Breast epithelium (tissue), 4 donors: ENCODE results near the gene KIF6. TPM values are rescaled to one million over a fixed set of nuclear protein-coding genes. Genes with fewer than 3 reads are reported as not detected.

Experiments
- DNase-seq, 2 donors: peaks; one replicate each; pipeline ENCODE4 v3.0.0-alpha.2; 2019; ENCODE audit warnings: low spot score in 2 of 2
- H3K27ac ChIP-seq, 2 donors: fragments of 200-600 bp; sonication (generic) in 1 of 2; one replicate each; pipeline ENCODE4 v1.5.1; 2016 to 2019; ENCODE audit warnings: mild to moderate bottlenecking in 1 of 2
- H3K27me3 ChIP-seq, 2 donors: fragments of 200-600 bp; sonication (generic) in 1 of 2; one replicate each; pipeline versions ENCODE4 v1.5.1 to v1.6.0; 2017 to 2019; ENCODE audit warnings: control low read depth in 1 of 2, mild to moderate bottlenecking in 1 of 2
- H3K36me3 ChIP-seq: fragments of 200-600 bp; one replicate; pipeline ENCODE4 v1.5.1; 2019
- H3K4me1 ChIP-seq, 2 donors: fragments of 200-600 bp; sonication (generic); one replicate each; pipeline ENCODE4 v1.5.1; 2016 to 2019; ENCODE audit warnings: control low read depth in 1 of 2
- H3K4me3 ChIP-seq, 3 donors: fragments of 200-600 bp; sonication (generic); 1 replicate in 2 of 3; 2 replicates in 1 of 3; pipeline ENCODE4 v1.5.1; 2016 to 2019; ENCODE audit warnings: mild to moderate bottlenecking in 3 of 3, moderate library complexity in 2 of 3
- H3K9me3 ChIP-seq, 2 donors: fragments of 200-600 bp; sonication (generic) in 1 of 2; one replicate each; pipeline ENCODE4 v1.5.1; 2016 to 2019; ENCODE audit warnings: control low read depth in 1 of 2
- CTCF ChIP-seq, 3 donors: fragments of 450-650 bp; IDR thresholded peaks; one replicate each; pipeline ENCODE4 v1.5.1; 2016 to 2017; ENCODE audit warnings: antibody characterized with exemption in 3 of 3, mild to moderate bottlenecking in 3 of 3, moderate library complexity in 3 of 3
- POLR2A ChIP-seq: fragments of 450-650 bp; IDR thresholded peaks from one replicate; pipeline ENCODE4 v1.6.1; 2016; ENCODE audit warnings: antibody characterized with exemption, mild to moderate bottlenecking, moderate library complexity
- POLR2AphosphoS5 ChIP-seq, 3 donors: sonication (generic); formaldehyde crosslinking; IDR thresholded peaks; one replicate each; pipeline ENCODE4 v1.6.1; 2017; ENCODE audit warnings: antibody characterized with exemption in 3 of 3
- intact Hi-C: fragments of 100-400 bp; cut with DNase I; formaldehyde crosslinking; loops from one replicate; pipeline ENCODE4 v1.15.1; 2023; ENCODE audit warnings: low total_unique reads
- total RNA-seq, 3 donors: library from RNA; depleted of rRNA; stranded (reverse); fragments of >200 nt; gene quantifications; one replicate each; pipeline ENCODE4 v1.1.0, GENCODE V29; 2016

Gene KIF6
- total RNA-seq, 3 donors from 2014 or later, result under 0.01 to 0.80 (median 0.15) TPM

- no peaks in the 10 kb centered on the region for H3K36me3 ChIP-seq
- intact Hi-C loops, result no loop called here
- H3K4me3 ChIP-seq, result no peak overlapping the region
Observed at GRCh38 chr6:39466631-39467030, 258.6 kb downstream of the KIF6 start.

GRCh38 chr6:39465539-39465938, 259.7 kb downstream of the KIF6 start:
- Histone ChIP-seq H3K4me1 (no peaks in the 10 kb centered on the region), H3K9me3 (peaks cover 0 to 10% of the 10 kb centered on the region in 2 donors), H3K27me3 (no peaks in the 10 kb centered on the region), H3K36me3 (no peaks in the 10 kb centered on the region), H3K27ac (no peak overlapping the region), H3K4me3 (no peak overlapping the region)
- intact Hi-C loops, result no loop called here
- TF ChIP-seq POLR2AphosphoS5 (IDR thresholded peaks at IDR 0.05) (no peak), POLR2A (no peak), CTCF (IDR thresholded peaks at IDR 0.05) (no peak)
- DNase-seq, result no peak

More at GRCh38 chr6:39466631-39467030, 258.6 kb downstream of the KIF6 start:
- no peak for DNase-seq
- Histone ChIP-seq H3K27ac (no peak overlapping the region), H3K4me1 (no peaks in the 10 kb centered on the region), H3K27me3 (no peaks in the 10 kb centered on the region), H3K9me3 (peaks cover 0 to 10% of the 10 kb centered on the region in 2 donors)
- TF ChIP-seq POLR2A (no peak), CTCF (IDR thresholded peaks at IDR 0.05) (no peak), POLR2AphosphoS5 (IDR thresholded peaks at IDR 0.05) (no peak)

- Histone ChIP-seq H3K4me1 (no peaks in the 10 kb centered on the region), H3K4me3 (no peak overlapping the region), H3K36me3 (no peaks in the 10 kb centered on the region), H3K9me3 (peaks cover 0 to 10% of the 10 kb centered on the region in 2 donors), H3K27me3 (no peaks in the 10 kb centered on the region), H3K27ac (no peak overlapping the region)
- TF ChIP-seq POLR2AphosphoS5 (IDR thresholded peaks at IDR 0.05) (no peak), POLR2A (no peak), CTCF (IDR thresholded peaks at IDR 0.05) (no peak)
- no peak for DNase-seq
- intact Hi-C loops, result no loop called here
Observed at GRCh38 chr6:39464067-39464466, 261.1 kb downstream of the KIF6 start.

GRCh38 chr6:39453956-39454524, 271.2 kb downstream of the KIF6 start:
- DNase-seq, result no peak
- no peak for TF ChIP-seq CTCF (IDR thresholded peaks at IDR 0.05)
- TF ChIP-seq POLR2AphosphoS5 (IDR thresholded peaks at IDR 0.05), result no peak
- no peak for TF ChIP-seq POLR2A
- intact Hi-C loops, result no loop called here
- Histone ChIP-seq H3K27ac (no peak overlapping the region), H3K36me3 (no peaks in the 10 kb centered on the region), H3K9me3 (peaks cover 0 to 7% of the 10 kb centered on the region in 2 donors), H3K4me3 (no peak overlapping the region), H3K27me3 (no peaks in the 10 kb centered on the region), H3K4me1 (no peaks in the 10 kb centered on the region)

GRCh38 chr6:39453241-39453640, 272.0 kb downstream of the KIF6 start:
- Histone ChIP-seq H3K27ac (no peak overlapping the region), H3K36me3 (no peaks in the 10 kb centered on the region), H3K4me3 (no peak overlapping the region), H3K4me1 (no peaks in the 10 kb centered on the region), H3K9me3 (peaks cover 0 to 7% of the 10 kb centered on the region in 2 donors), H3K27me3 (no peaks in the 10 kb centered on the region)
- DNase-seq, result no peak
- TF ChIP-seq POLR2A (no peak), CTCF (IDR thresholded peaks at IDR 0.05) (no peak), POLR2AphosphoS5 (IDR thresholded peaks at IDR 0.05) (no peak)
- intact Hi-C loops, result no loop called here
